Stomach (tissue), 9 donors: ENCODE data around the gene ENPP6. TPM values are rescaled to one million over a fixed set of nuclear protein-coding genes. Genes with fewer than 3 reads are reported as not detected.

Source experiments
- DNase-seq, 2 donors: peaks; one replicate each; pipeline versions ENCODE4 v3.0.0 to v3.0.0-alpha.2; 2013 to 2019
- H3K27ac ChIP-seq, 5 donors: fragments of 200-600 bp in 4 of 5; sonication (generic) in 4 of 5; one replicate each; pipeline ENCODE4 v1.5.1; 2013 to 2019; ENCODE audit warnings: mild to moderate bottlenecking in 1 of 5, moderate library complexity in 1 of 5
- H3K27me3 ChIP-seq, 3 donors: fragments of 200-600 bp; sonication (generic); one replicate each; pipeline ENCODE4 v1.5.1; 2017 to 2019; ENCODE audit warnings: mixed run types in 1 of 3
- H3K36me3 ChIP-seq, 4 donors: fragments of 200-600 bp; sonication (generic); 1 replicate in 3 of 4; 2 replicates in 1 of 4; pipeline ENCODE4 v1.5.1; 2016 to 2019
- H3K4me1 ChIP-seq, 4 donors: fragments of 200-600 bp; sonication (generic); one replicate each; pipeline ENCODE4 v1.5.1; 2016 to 2019
- H3K4me3 ChIP-seq, 4 donors: fragments of 200-600 bp; sonication (generic) in 3 of 4; one replicate each; pipeline ENCODE4 v1.5.1; 2016 to 2019; ENCODE audit warnings: mild to moderate bottlenecking in 1 of 4
- H3K9me3 ChIP-seq, 4 donors: fragments of 200-600 bp; sonication (generic); one replicate each; pipeline ENCODE4 v1.5.1; 2016 to 2019
- EP300 ChIP-seq: sonication (generic); formaldehyde crosslinking; IDR thresholded peaks from one replicate; pipeline ENCODE4 v1.6.1; 2017; ENCODE audit warnings: antibody characterized with exemption
- POLR2A ChIP-seq, 4 donors: fragments of 450-650 bp; IDR thresholded peaks; one replicate each; pipeline ENCODE4 v1.6.1; 2016; ENCODE audit warnings: antibody characterized with exemption in 4 of 4, control low read depth in 2 of 4, mild to moderate bottlenecking in 1 of 4, moderate library complexity in 1 of 4
- POLR2AphosphoS5 ChIP-seq, 3 donors: sonication (generic); formaldehyde crosslinking; IDR thresholded peaks; one replicate each; pipeline ENCODE4 v1.6.1; 2016; ENCODE audit warnings: antibody characterized with exemption in 3 of 3
- WGBS, 5 donors: extraction: QIAGEN DNeasy Blood & Tissue Kit in 3 of 5; methylation state at CpG; one replicate each; pipeline versions ENCODE4 v1.1.5 to v1.1.7; 2013 to 2018; 5-methylcytosine and 5-hydroxymethylcytosine counted together
- intact Hi-C: fragments of 100-400 bp; cut with DNase I; formaldehyde crosslinking; loops from one replicate; pipeline ENCODE4 v1.15.1; 2023; ENCODE audit warnings: low total_unique reads
- polyA plus RNA-seq, 3 donors: library from polyadenylated mRNA; stranded (reverse); fragments of 200-250 nt; gene quantifications; one replicate each; pipeline ENCODE4 v1.2.3, GENCODE V29; 2013
- total RNA-seq, 5 donors: library from RNA; depleted of rRNA; stranded (reverse); fragments of >200 nt; gene quantifications; one replicate each; pipeline versions ENCODE4 v1.1.0 to v1.2.3, GENCODE V29; 2014 to 2016
- TF ChIP-seq, protein P1 (sequence below), 7 experiments: fragments of 450-650 bp in 4 of 7; fragments of 200-600 bp in 3 of 7; sonication (generic) in 3 of 7; IDR thresholded peaks; one replicate each; pipeline ENCODE4 v1.5.1; 2016 to 2019; ENCODE audit warnings: antibody characterized with exemption in 7 of 7, control low read depth in 2 of 7, mild to moderate bottlenecking in 1 of 7
- donor health status: healthy with polysubstance abuse.
- donor health status: Bipolar disorder and iron deficiency.
- donor health status: healthy.

ENPP6 gene
- total and polyA plus RNA-seq, 8 donors: 0.25 to 3.5 (median 0.70) TPM; not detected in 4

DNA sequence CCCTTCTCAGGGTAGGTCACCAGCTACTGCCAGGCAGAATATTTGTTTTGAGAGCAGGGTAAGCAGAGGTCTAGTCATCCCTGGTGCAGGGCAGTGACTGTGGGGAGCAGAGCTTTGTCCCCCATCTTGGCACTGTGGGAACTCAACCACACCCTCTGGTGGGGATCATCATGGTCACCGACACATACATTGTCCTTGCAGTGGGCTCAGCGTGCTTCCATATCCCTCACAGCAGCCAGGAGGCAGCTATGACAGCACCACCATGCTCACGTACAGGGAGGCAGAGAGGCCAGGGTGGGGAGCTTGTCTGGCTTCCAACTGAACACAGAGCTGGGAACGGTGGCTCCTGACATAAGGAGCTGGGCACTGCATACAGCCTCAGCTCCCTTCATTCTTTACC is 102.3 kb downstream of the ENPP6 start:
- intact Hi-C loops: no loop called here
- H3K9me3 ChIP-seq: no peaks in the 10 kb centered on the region
- no peaks in the 10 kb centered on the region for H3K4me1 ChIP-seq
- no peaks in the 10 kb centered on the region for H3K36me3 ChIP-seq
- no peak for DNase-seq
- H3K27me3 ChIP-seq: no peaks in the 10 kb centered on the region
- no peak overlapping the region for H3K4me3 ChIP-seq
- 81 to 87% (median 84%) methylated on average over 3 to 4 of the region's 4 CpGs for WGBS, 5 donors
- no peak overlapping the region for H3K27ac ChIP-seq
- TF ChIP-seq POLR2A (IDR thresholded peaks at IDR 0.05): no peak
- no peak for TF ChIP-seq EP300
- TF ChIP-seq, protein P1, sequence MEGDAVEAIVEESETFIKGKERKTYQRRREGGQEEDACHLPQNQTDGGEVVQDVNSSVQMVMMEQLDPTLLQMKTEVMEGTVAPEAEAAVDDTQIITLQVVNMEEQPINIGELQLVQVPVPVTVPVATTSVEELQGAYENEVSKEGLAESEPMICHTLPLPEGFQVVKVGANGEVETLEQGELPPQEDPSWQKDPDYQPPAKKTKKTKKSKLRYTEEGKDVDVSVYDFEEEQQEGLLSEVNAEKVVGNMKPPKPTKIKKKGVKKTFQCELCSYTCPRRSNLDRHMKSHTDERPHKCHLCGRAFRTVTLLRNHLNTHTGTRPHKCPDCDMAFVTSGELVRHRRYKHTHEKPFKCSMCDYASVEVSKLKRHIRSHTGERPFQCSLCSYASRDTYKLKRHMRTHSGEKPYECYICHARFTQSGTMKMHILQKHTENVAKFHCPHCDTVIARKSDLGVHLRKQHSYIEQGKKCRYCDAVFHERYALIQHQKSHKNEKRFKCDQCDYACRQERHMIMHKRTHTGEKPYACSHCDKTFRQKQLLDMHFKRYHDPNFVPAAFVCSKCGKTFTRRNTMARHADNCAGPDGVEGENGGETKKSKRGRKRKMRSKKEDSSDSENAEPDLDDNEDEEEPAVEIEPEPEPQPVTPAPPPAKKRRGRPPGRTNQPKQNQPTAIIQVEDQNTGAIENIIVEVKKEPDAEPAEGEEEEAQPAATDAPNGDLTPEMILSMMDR (IDR thresholded peaks at IDR 0.05): no peak

DNA sequence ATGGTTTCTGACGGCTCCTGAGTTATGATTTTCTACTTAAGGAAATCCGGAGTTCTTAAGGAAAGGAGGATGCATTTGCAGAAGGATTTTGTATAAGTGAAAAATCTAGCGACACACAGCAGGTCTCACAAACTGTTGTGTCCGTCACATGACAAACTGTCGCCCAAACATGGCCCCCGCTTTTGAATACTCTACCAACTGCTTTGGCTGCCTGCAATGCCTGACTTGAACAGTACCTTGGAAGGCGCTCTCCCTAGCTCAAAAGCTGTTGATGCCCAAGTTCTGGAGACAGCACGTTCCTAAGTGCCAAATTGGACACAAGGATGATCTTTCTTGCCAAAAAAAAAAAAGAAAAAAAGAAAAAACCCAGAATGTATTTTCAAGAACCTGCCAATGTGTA is 103.2 kb downstream of the ENPP6 start:
- Histone ChIP-seq H3K4me3 (no peak overlapping the region), H3K9me3 (no peaks in the 10 kb centered on the region), H3K4me1 (no peaks in the 10 kb centered on the region), H3K27ac (no peak overlapping the region), H3K27me3 (no peaks in the 10 kb centered on the region), H3K36me3 (no peaks in the 10 kb centered on the region)
- intact Hi-C loops: no loop called here
- DNase-seq: no peak
- no peak for TF ChIP-seq EP300
- no peak for TF ChIP-seq POLR2AphosphoS5 (IDR thresholded peaks at IDR 0.05)
- TF ChIP-seq, protein P1 (IDR thresholded peaks at IDR 0.05): no peak
- TF ChIP-seq POLR2A (IDR thresholded peaks at IDR 0.05): no peak
- 82 to 84% (median 83%) methylated on average over 8 of the region's 8 CpGs for WGBS, 5 donors

DNA sequence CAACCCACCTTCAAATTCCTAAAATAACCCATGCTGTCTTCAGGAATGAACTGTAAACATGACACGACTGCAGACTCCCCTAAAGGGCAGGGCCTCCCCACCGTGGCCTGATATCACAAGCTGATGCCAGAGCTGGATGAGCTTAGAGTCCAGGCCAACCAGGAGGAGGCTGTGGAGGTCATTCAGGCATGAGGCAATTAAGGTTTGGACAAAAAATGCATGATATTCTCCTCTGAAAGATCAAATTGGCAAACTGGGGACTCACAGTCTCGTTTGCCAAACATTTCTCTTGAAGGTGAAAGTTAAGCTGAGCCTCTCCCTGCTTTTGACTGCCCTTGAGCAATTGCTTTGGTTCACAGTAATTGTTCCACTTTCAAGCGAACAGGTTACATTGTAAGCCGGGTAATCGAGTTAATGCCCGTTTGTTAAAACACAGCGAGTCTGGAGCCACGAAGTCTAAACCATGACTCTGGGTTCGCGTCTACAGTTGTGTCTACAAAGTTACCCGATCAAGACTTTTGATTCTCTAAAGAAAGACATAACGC is 105.6 kb downstream of the ENPP6 start:
- Histone ChIP-seq H3K4me3 (no peak overlapping the region), H3K36me3 (no peaks in the 10 kb centered on the region), H3K4me1 (no peaks in the 10 kb centered on the region), H3K27ac (no peak overlapping the region), H3K9me3 (no peaks in the 10 kb centered on the region), H3K27me3 (no peaks in the 10 kb centered on the region)
- 67 to 83% (median 81%) methylated on average over 13 of the region's 13 CpGs for WGBS, 5 donors
- TF ChIP-seq EP300 (no peak), POLR2A (IDR thresholded peaks at IDR 0.05) (no peak), POLR2AphosphoS5 (IDR thresholded peaks at IDR 0.05) (no peak)
- TF ChIP-seq, protein P1 (IDR thresholded peaks at IDR 0.05): no peak
- intact Hi-C loops: no loop called here
- DNase-seq: no peak

DNA sequence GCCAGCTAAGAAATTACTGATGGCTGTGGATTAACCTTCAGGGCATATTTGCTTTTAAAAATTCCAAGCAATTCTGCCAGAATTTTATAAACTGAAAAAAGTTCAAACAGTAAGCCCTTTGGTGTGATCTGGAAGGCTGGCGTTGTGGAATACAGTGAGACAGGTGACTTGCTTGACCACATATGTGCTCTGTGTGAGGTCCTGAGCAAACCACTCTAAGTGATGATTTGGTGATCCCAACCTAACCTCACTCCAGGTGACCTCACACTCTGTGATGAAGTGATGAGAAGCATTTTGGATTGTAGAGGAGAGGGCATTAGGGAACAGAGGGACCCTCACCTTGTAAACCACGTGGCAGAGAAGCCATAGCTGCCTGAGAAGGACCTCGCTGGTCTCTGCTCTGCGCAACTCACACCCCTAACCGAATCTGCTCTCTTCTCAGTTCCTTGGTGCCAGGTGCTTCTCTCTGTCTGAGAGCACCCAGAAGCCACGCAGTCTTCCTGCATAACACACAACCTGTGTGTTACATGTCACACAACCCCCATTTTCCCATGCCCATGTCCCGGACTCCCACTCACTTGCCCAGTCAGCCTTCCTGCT is 106.3 kb downstream of the ENPP6 start:
- H3K27me3 ChIP-seq: no peaks in the 10 kb centered on the region
- no peaks in the 10 kb centered on the region for H3K36me3 ChIP-seq
- DNase-seq: no peak
- TF ChIP-seq POLR2AphosphoS5 (IDR thresholded peaks at IDR 0.05): no peak
- TF ChIP-seq EP300: no peak
- TF ChIP-seq POLR2A (IDR thresholded peaks at IDR 0.05): no peak
- no peaks in the 10 kb centered on the region for H3K4me1 ChIP-seq
- intact Hi-C loops: no loop called here
- 77 to 92% (median 89%) methylated on average over 7 of the region's 7 CpGs for WGBS, 5 donors
- no peak overlapping the region for H3K4me3 ChIP-seq
- no peak overlapping the region for H3K27ac ChIP-seq
- H3K9me3 ChIP-seq: no peaks in the 10 kb centered on the region
